Neural cell (in vitro differentiated cells): Measurements from ENCODE around the gene MAP4K3. TPM values are rescaled to one million over a fixed set of nuclear protein-coding genes. Genes with fewer than 3 reads are reported as not detected.

Source experiments
- H2AFZ ChIP-seq: fragments of 200-600, 300-800 bp; sonication (generic), shearing (Covaris generic); 2 replicates; pipeline ENCODE4 v1.6.0; 2014; ENCODE audit warnings: low read depth, mild to moderate bottlenecking, antibody characterized with exemption, low read length, moderate library complexity
- H3F3A ChIP-seq: fragments of 200-600 bp; shearing (Covaris generic); 2 replicates; pipeline ENCODE4 v1.6.1; 2016; ENCODE audit warnings: mild to moderate bottlenecking, moderate library complexity, mixed read lengths, antibody characterized with exemption, low read length; ENCODE audit not compliant: insufficient read depth, poor library complexity, severe bottlenecking
- H3K27ac ChIP-seq: fragments of 200-600, 300-800 bp; sonication (generic), shearing (Covaris generic); 2 replicates; pipeline ENCODE4 v1.5.1; 2014; ENCODE audit warnings: mild to moderate bottlenecking, low read length, moderate library complexity
- H3K27me3 ChIP-seq: fragments of 300-800, 200-600 bp; sonication (generic), shearing (Covaris generic); 2 replicates; pipeline ENCODE4 v1.6.0; 2014; ENCODE audit warnings: mild to moderate bottlenecking, low read depth, low read length, moderate library complexity; ENCODE audit not compliant: insufficient read depth
- H3K36me3 ChIP-seq: fragments of 300-800, 200-600 bp; sonication (generic), shearing (Covaris generic); 2 replicates; pipeline ENCODE4 v1.5.1; 2014; ENCODE audit warnings: mild to moderate bottlenecking, antibody characterized with exemption, low read length, moderate library complexity; ENCODE audit not compliant: insufficient read depth
- H3K4me2 ChIP-seq: fragments of 300-800, 200-600 bp; sonication (generic), shearing (Covaris generic); 2 replicates; pipeline ENCODE4 v1.6.0; 2014; ENCODE audit warnings: mild to moderate bottlenecking, low read length
- H3K4me3 ChIP-seq: fragments of 300-800, 200-600 bp; sonication (generic), shearing (Covaris generic); 2 replicates; pipeline ENCODE4 v1.5.1; 2014; ENCODE audit warnings: mild to moderate bottlenecking, low read length, moderate library complexity
- H3K79me2 ChIP-seq: fragments of 200-600 bp; shearing (Covaris generic); replicated peaks from 2 replicates; pipeline ENCODE4 v1.6.0; 2014; ENCODE audit warnings: mild to moderate bottlenecking, low read length, moderate library complexity; ENCODE audit not compliant: insufficient read depth
- H3K9ac ChIP-seq: fragments of 300-800, 200-600 bp; sonication (generic), shearing (Covaris generic); 2 replicates; pipeline ENCODE4 v1.6.1; 2016; ENCODE audit warnings: mild to moderate bottlenecking, low read length, mixed read lengths
- H3K9me2 ChIP-seq: fragments of 200-600 bp; shearing (Covaris generic); 2 replicates; pipeline ENCODE4 v1.6.1; 2016; ENCODE audit warnings: mild to moderate bottlenecking, low read length, mixed read lengths; ENCODE audit not compliant: insufficient read depth
- H3K9me3 ChIP-seq: fragments of 200-600, 300-800 bp; sonication (generic), shearing (Covaris generic); 2 replicates; pipeline ENCODE4 v1.6.1; 2016; ENCODE audit warnings: mild to moderate bottlenecking, mixed run types, low read length, moderate library complexity, mixed read lengths
- H4K20me1 ChIP-seq: fragments of 200-600 bp; shearing (Covaris generic); 2 replicates; pipeline ENCODE4 v1.6.1; 2016; ENCODE audit warnings: mild to moderate bottlenecking, mixed run types; ENCODE audit not compliant: insufficient read depth
- EP300 ChIP-seq: fragments of 450-650 bp; conservative IDR thresholded peaks from 2 replicates; pipeline ENCODE4 v1.6.1; 2014; ENCODE audit warnings: antibody characterized with exemption, mild to moderate bottlenecking, moderate library complexity; ENCODE audit not compliant: poor library complexity, severe bottlenecking
- EZH2 ChIP-seq: fragments of 200-600, 300-800 bp; shearing (Covaris generic), sonication (generic); IDR thresholded peaks from 2 replicates; pipeline ENCODE4 v1.6.1; 2014; ENCODE audit warnings: antibody characterized with exemption, low read length, borderline replicate concordance, mild to moderate bottlenecking; ENCODE audit not compliant: insufficient read depth, poor library complexity, severe bottlenecking
- MXI1 ChIP-seq: fragments of 450-650 bp; conservative IDR thresholded peaks from 2 replicates; pipeline ENCODE4 v1.6.1; 2014; ENCODE audit warnings: antibody characterized with exemption, mild to moderate bottlenecking; ENCODE audit not compliant: poor library complexity, severe bottlenecking
- POLR2AphosphoS5 ChIP-seq: IDR thresholded peaks from 2 replicates; pipeline ENCODE4 v1.6.1; 2012
- RAD21 ChIP-seq: fragments of 450-650 bp; conservative IDR thresholded peaks from 2 replicates; pipeline ENCODE4 v1.6.1; 2014; ENCODE audit warnings: antibody characterized with exemption, mild to moderate bottlenecking, moderate library complexity
- REST ChIP-seq: IDR thresholded peaks from 2 replicates; pipeline ENCODE4 v1.6.1; 2012; ENCODE audit warnings: borderline replicate concordance
- SMC3 ChIP-seq: fragments of 450-650 bp; conservative IDR thresholded peaks from 2 replicates; pipeline ENCODE4 v1.6.1; 2014; ENCODE audit warnings: antibody characterized with exemption, mild to moderate bottlenecking, moderate library complexity; ENCODE audit not compliant: poor library complexity
- TAF1 ChIP-seq: IDR thresholded peaks from 2 replicates; pipeline ENCODE4 v1.6.1; 2012; ENCODE audit warnings: low read depth
- polyA plus RNA-seq: library from polyadenylated mRNA; depleted of rRNA; stranded (reverse); fragments of >200 nt; gene quantifications from 2 replicates; pipeline ENCODE4 v1.2.3, GENCODE V29; 2014
- TF ChIP-seq, protein P1 (sequence below): fragments of 450-650 bp; IDR thresholded peaks from 2 replicates; pipeline ENCODE4 v1.5.1; 2014; ENCODE audit warnings: antibody characterized with exemption, mild to moderate bottlenecking, moderate library complexity; ENCODE audit not compliant: poor library complexity, severe bottlenecking

Gene MAP4K3
- polyA plus RNA-seq, 1 donor from 2014 or later, result 105 TPM

DNA sequence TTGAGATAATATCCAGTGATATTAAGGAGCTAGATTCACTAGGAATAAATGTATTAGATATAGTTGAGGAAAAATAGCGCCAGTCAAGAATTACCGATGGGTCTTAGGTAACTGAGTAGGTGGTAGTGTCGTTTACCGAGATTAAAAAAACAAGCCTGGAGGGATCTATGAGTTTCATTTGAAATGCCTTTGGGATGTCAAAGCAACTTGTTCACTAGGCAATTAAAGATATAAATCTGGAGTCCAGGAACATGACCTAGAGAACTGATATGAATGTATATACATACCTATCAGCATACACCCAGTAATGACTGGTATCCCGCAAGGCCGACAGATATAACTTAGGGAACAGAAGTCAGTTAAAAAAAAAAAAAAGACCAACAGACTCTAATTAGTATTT, 29.2 kb upstream of the MAP4K3 start (continued):
- TF ChIP-seq, protein P1, sequence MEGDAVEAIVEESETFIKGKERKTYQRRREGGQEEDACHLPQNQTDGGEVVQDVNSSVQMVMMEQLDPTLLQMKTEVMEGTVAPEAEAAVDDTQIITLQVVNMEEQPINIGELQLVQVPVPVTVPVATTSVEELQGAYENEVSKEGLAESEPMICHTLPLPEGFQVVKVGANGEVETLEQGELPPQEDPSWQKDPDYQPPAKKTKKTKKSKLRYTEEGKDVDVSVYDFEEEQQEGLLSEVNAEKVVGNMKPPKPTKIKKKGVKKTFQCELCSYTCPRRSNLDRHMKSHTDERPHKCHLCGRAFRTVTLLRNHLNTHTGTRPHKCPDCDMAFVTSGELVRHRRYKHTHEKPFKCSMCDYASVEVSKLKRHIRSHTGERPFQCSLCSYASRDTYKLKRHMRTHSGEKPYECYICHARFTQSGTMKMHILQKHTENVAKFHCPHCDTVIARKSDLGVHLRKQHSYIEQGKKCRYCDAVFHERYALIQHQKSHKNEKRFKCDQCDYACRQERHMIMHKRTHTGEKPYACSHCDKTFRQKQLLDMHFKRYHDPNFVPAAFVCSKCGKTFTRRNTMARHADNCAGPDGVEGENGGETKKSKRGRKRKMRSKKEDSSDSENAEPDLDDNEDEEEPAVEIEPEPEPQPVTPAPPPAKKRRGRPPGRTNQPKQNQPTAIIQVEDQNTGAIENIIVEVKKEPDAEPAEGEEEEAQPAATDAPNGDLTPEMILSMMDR, result no peak
- no peak for TF ChIP-seq EZH2
- no peak for TF ChIP-seq MXI1

GRCh38 chr2:39464864-39465263, 27.8 kb upstream of the MAP4K3 start:
- TF ChIP-seq RAD21, result no peak
- no peak for TF ChIP-seq MXI1
- no peak for TF ChIP-seq EP300
- TF ChIP-seq EZH2, result no peak
- TF ChIP-seq SMC3, result no peak
- TF ChIP-seq, protein P1, result no peak
- TF ChIP-seq TAF1, result no peak
- TF ChIP-seq POLR2AphosphoS5, result no peak
- TF ChIP-seq REST, result no peak

DNA sequence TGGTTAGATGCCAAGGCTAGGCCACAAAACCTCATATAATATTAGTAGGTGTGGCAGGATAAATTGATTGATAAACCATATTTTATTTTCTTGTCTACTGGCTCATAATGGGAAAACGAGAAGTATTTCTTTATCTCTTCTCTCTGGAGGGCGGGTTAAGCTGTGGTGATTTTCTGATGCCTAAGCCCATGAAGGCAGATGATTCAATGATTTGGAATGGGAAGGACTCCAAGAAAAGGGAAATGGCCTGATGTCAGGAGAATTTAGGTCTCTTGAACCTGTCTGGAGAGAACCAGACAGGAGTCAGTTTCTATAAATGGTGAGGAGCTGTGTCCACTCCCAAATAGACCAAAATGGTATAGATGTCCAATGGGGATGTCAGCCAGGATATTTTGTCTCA, 18.7 kb upstream of the MAP4K3 start:
- TF ChIP-seq MXI1 (no peak), EZH2 (no peak), RAD21 (no peak), TAF1 (no peak), REST (no peak), EP300 (no peak), POLR2AphosphoS5 (no peak), SMC3 (no peak)
- TF ChIP-seq, protein P1, result no peak
- no peaks in the 10 kb centered on the region for H3K9me2 ChIP-seq
- H4K20me1 ChIP-seq, result no peaks in the 10 kb centered on the region
- no peak overlapping the region for H3K4me2 ChIP-seq
- no peaks in the 10 kb centered on the region for H3K36me3 ChIP-seq
- H3K27ac ChIP-seq, result no peak overlapping the region
- no peaks in the 10 kb centered on the region for H3F3A ChIP-seq
- no peaks in the 10 kb centered on the region for H3K27me3 ChIP-seq
- no peak overlapping the region for H3K9ac ChIP-seq
- no peaks in the 10 kb centered on the region for H3K9me3 ChIP-seq
- H3K4me3 ChIP-seq, result no peak overlapping the region
- no peaks in the 10 kb centered on the region for H3K79me2 ChIP-seq
- H2AFZ ChIP-seq, result no peak overlapping the region

More at GRCh38 chr2:39464864-39465263, 27.8 kb upstream of the MAP4K3 start:
- no peak overlapping the region for H3K27ac ChIP-seq
- no peak overlapping the region for H3K4me3 ChIP-seq
- H3K9me3 ChIP-seq, result no peaks in the 10 kb centered on the region
- no peaks in the 10 kb centered on the region for H3K79me2 ChIP-seq
- H3K36me3 ChIP-seq, result no peaks in the 10 kb centered on the region
- H3K9ac ChIP-seq, result no peak overlapping the region
- H3K4me2 ChIP-seq, result no peak overlapping the region
- no peaks in the 10 kb centered on the region for H3F3A ChIP-seq
- no peaks in the 10 kb centered on the region for H4K20me1 ChIP-seq
- no peaks in the 10 kb centered on the region for H3K27me3 ChIP-seq
- no peaks in the 10 kb centered on the region for H3K9me2 ChIP-seq
- H2AFZ ChIP-seq, result no peak overlapping the region
